T-helper 2 cell treated with Interferon-gamma antibody and Interleukin-4, amounts not matched to agents 100 ng/mL and 5 ng/mL, for 36 hours (primary cell): ENCODE data around the gene MFNG. TPM values are rescaled to one million over a fixed set of nuclear protein-coding genes. Genes with fewer than 3 reads are reported as not detected.

ENCODE experiments used
- intact Hi-C: fragments of 100-400 bp; cut with micrococcal nuclease; formaldehyde crosslinking; loops from one replicate; pipeline ENCODE4 v1.15.1; 2023
- total RNA-seq: library from RNA; stranded (reverse); gene quantifications from 2 replicates; pipeline ENCODE4 v1.2.3, GENCODE V29; 2022

The MFNG gene
- total RNA-seq, 1 donor from 2014 or later: 247 TPM

- intact Hi-C loops: no loop called here
These were observed 28.4 kb upstream of the MFNG start for GRCh38 chr22:37514526-37515051.

- intact Hi-C loops: no loop called here
These were observed 25.4 kb upstream of the MFNG start for GRCh38 chr22:37511395-37512104.

GRCh38 chr22:37510091-37510490 lies 23.9 kb upstream of the MFNG start:
- intact Hi-C loops: no loop called here

GRCh38 chr22:37509059-37509860 lies 23.1 kb upstream of the MFNG start:
- intact Hi-C loops: no loop called here

GRCh38 chr22:37508431-37508992 lies 22.3 kb upstream of the MFNG start:
- intact Hi-C loops: no loop called here

- intact Hi-C loops: no loop called here
These were observed 21.5 kb upstream of the MFNG start for GRCh38 chr22:37507731-37508130.

GRCh38 chr22:37505989-37506388 lies 19.8 kb upstream of the MFNG start:
- intact Hi-C loops: no loop called here

- intact Hi-C loops: no loop called here
These were observed 19.4 kb upstream of the MFNG start for GRCh38 chr22:37505565-37505964.

GRCh38 chr22:37504964-37505363 lies 18.8 kb upstream of the MFNG start:
- intact Hi-C loops: no loop called here

GRCh38 chr22:37503850-37504249 lies 17.7 kb upstream of the MFNG start:
- intact Hi-C loops: no loop called here

- intact Hi-C loops: no loop called here
These were observed 17.0 kb upstream of the MFNG start for GRCh38 chr22:37503183-37503683.

- intact Hi-C loops: no loop called here
These were observed 16.4 kb upstream of the MFNG start for GRCh38 chr22:37502342-37503182.

GRCh38 chr22:37501610-37502341 lies 15.6 kb upstream of the MFNG start:
- intact Hi-C loops: no loop called here

- intact Hi-C loops: no loop called here
These were observed 14.8 kb upstream of the MFNG start for GRCh38 chr22:37500745-37501609.

GRCh38 chr22:37499789-37500540 lies 13.8 kb upstream of the MFNG start:
- intact Hi-C loops: no loop called here

- intact Hi-C loops: no loop called here
These were observed 13.0 kb upstream of the MFNG start for GRCh38 chr22:37499027-37499707.

GRCh38 chr22:37498289-37498909 lies 12.2 kb upstream of the MFNG start:
- intact Hi-C loops: no loop called here
